PC-3 (cell line): Measurements from ENCODE around the gene IRF5.

Experiments used
- EZH2 ChIP-seq: fragments of 300-600 bp; sonication (generic); IDR thresholded peaks from one replicate; pipeline ENCODE4 v1.6.1; 2017; ENCODE audit warnings: antibody characterized with exemption, mild to moderate bottlenecking, low read length; ENCODE audit not compliant: unreplicated experiment
- TF ChIP-seq, protein P1 (sequence below): fragments of 300-600 bp; sonication (generic); conservative IDR thresholded peaks from 2 replicates; pipeline ENCODE4 v1.5.1; 2017; ENCODE audit warnings: antibody characterized with exemption, low read depth, mild to moderate bottlenecking, low read length

- TF ChIP-seq, protein P1, sequence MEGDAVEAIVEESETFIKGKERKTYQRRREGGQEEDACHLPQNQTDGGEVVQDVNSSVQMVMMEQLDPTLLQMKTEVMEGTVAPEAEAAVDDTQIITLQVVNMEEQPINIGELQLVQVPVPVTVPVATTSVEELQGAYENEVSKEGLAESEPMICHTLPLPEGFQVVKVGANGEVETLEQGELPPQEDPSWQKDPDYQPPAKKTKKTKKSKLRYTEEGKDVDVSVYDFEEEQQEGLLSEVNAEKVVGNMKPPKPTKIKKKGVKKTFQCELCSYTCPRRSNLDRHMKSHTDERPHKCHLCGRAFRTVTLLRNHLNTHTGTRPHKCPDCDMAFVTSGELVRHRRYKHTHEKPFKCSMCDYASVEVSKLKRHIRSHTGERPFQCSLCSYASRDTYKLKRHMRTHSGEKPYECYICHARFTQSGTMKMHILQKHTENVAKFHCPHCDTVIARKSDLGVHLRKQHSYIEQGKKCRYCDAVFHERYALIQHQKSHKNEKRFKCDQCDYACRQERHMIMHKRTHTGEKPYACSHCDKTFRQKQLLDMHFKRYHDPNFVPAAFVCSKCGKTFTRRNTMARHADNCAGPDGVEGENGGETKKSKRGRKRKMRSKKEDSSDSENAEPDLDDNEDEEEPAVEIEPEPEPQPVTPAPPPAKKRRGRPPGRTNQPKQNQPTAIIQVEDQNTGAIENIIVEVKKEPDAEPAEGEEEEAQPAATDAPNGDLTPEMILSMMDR = no peak
- no peak for TF ChIP-seq EZH2
Measured at GRCh38 chr7:128912281-128912680, 25.4 kb upstream of the IRF5 start.
